Raji (cell line): ENCODE results near the gene TSPAN18.

Experiments
- POLR2A ChIP-seq: IDR thresholded peaks from 2 replicates; pipeline ENCODE4 v1.6.1; 2011; ENCODE audit warnings: low read depth, low read length, control low read depth; ENCODE audit not compliant: insufficient read depth

TSPAN18 gene

GRCh38 chr11:44952500-44953260 is 225.9 kb downstream of the TSPAN18 start:
- TF ChIP-seq POLR2A: no peak

- no peak for TF ChIP-seq POLR2A
Measured at GRCh38 chr11:44954051-44954906, 227.5 kb downstream of the TSPAN18 start.

GRCh38 chr11:44955015-44955738 is 228.4 kb downstream of the TSPAN18 start:
- TF ChIP-seq POLR2A: no peak

GRCh38 chr11:44957040-44957515 is 230.3 kb downstream of the TSPAN18 start:
- TF ChIP-seq POLR2A: no peak

GRCh38 chr11:44957776-44958564 is 231.2 kb downstream of the TSPAN18 start:
- TF ChIP-seq POLR2A: no peak

GRCh38 chr11:44959064-44959463 is 232.3 kb downstream of the TSPAN18 start:
- TF ChIP-seq POLR2A: no peak

GRCh38 chr11:44960200-44960845 is 233.6 kb downstream of the TSPAN18 start:
- no peak for TF ChIP-seq POLR2A

- TF ChIP-seq POLR2A: no peak
Measured at GRCh38 chr11:44962464-44962863, 235.7 kb downstream of the TSPAN18 start.

- no peak for TF ChIP-seq POLR2A
Measured at GRCh38 chr11:44963136-44963535, 236.4 kb downstream of the TSPAN18 start.

- TF ChIP-seq POLR2A: no peak
Measured at GRCh38 chr11:44963948-44964347, 237.2 kb downstream of the TSPAN18 start.

- no peak for TF ChIP-seq POLR2A
Measured at GRCh38 chr11:44964526-44965209, 237.9 kb downstream of the TSPAN18 start.

- TF ChIP-seq POLR2A: no peak
Measured at GRCh38 chr11:44966694-44967093, 239.9 kb downstream of the TSPAN18 start.

- TF ChIP-seq POLR2A: no peak
Measured at GRCh38 chr11:44967930-44968496, 241.3 kb downstream of the TSPAN18 start.

GRCh38 chr11:44968510-44968909 is 241.7 kb downstream of the TSPAN18 start:
- TF ChIP-seq POLR2A: no peak
